ENCODE measurements around the gene ZFYVE28. TPM values are rescaled to one million over a fixed set of nuclear protein-coding genes. Genes with fewer than 3 reads are reported as not detected.

Gene ZFYVE28
- total RNA-seq, 1 donor from 2014 or later, result 5.1 TPM

DNA sequence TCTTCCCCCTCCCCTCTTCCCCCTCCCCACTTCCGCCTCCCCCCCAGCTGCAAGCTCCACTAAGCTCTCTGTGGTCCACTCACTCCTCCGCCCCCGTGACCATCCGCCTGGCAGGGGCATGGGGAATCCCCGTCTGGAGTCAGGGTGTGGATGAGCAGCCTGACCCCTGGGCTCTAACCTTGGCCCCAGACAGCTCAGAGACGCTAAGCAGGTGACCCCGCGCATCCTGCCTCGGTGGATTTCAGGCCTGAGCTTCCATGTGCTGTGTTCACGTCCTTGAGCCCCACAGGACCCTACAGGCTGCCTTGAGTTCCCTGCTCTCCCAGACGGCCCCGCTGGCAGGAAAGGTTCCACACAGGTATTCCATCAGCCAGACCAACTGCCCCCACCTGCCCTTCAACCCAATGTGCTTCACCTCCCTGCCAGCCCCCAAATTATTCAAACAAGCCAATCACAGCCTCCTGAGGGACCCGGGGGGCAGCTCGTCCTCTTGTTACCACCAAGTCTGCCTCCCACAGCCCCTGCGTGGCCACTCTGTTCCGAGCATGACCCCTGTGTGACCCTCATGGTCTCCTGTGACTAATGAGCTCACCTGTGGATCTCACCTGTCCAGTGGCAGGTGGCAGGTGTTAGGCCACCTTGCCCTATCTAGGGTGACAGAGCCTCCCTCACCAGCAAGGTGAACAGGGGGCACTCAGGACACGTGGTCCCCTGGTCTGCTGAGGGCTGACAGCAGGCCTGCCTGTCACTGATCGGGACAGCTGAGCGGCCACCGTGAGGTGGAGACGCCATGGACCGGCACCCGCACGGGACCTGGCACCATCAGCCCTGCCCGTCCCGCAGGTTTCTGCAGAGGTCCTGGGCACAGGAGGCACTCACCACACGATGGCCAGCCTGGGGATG is 83.4 kb downstream of the ZFYVE28 start:
- Mint-ChIP-seq H3K27ac (no peak overlapping the region), H3K4me1 (ENCODE audit: low read depth) (no peaks in the 10 kb centered on the region), H3K9me3 (no peaks in the 10 kb centered on the region), H3K36me3 (ENCODE audit: low read depth) (no peaks in the 10 kb centered on the region), H3K27me3 (ENCODE audit: insufficient read depth) (no peaks in the 10 kb centered on the region), H3K4me3 (no peak overlapping the region)
- no peak for DNase-seq (ENCODE audit: low spot score)
- intact Hi-C loops (cut with micrococcal nuclease), result loop anchor here (10.0 kb wide), 1 partner anchor 50 kb away; no protein-coding TSS in a partner anchor

DNA sequence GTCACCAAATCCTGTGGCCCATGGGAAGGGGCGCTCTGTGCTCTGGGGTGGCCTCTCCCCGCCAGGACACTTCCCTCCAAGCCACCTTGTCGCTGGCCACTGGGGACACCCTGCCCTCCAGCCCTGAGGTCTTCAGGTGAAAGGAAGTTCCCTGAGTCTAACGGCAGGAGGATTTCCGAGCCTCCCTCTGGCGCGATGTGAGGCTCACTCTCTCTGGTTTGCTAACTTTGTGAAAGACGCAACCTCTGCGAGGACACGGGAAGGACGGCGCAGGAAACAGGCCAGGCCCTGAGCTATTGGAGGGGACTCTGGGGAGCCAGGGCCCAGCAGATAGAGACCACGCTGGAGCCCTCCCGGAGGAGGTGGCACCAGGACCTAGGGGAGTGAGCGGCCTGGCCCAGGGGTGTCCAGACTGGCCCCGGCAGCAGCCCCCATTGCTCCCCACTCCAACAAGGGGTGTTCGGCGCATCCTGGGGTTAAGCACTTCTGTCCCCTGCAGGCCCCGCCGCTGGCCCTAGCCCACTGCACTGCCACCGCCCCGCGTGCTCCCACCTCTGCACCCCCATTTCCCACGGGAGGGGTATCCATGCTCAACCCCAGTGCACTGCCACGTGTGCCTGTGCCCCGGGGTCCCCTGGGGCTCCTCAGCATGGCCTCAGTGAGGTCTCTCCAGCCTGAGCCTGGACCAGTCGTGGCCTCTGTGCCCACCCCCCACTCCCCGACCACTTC is 84.4 kb downstream of the ZFYVE28 start:
- Mint-ChIP-seq H3K4me1 (ENCODE audit: low read depth) (no peaks in the 10 kb centered on the region), H3K4me3 (no peak overlapping the region), H3K9me3 (peaks cover 2% of the 10 kb centered on the region), H3K27ac (no peak overlapping the region), H3K27me3 (ENCODE audit: insufficient read depth) (no peaks in the 10 kb centered on the region), H3K36me3 (ENCODE audit: low read depth) (no peaks in the 10 kb centered on the region)
- intact Hi-C loops (cut with micrococcal nuclease), result loop anchor here (10.0 kb wide), 1 partner anchor 49 kb away; no protein-coding TSS in a partner anchor
- no peak for DNase-seq (ENCODE audit: low spot score)

DNA sequence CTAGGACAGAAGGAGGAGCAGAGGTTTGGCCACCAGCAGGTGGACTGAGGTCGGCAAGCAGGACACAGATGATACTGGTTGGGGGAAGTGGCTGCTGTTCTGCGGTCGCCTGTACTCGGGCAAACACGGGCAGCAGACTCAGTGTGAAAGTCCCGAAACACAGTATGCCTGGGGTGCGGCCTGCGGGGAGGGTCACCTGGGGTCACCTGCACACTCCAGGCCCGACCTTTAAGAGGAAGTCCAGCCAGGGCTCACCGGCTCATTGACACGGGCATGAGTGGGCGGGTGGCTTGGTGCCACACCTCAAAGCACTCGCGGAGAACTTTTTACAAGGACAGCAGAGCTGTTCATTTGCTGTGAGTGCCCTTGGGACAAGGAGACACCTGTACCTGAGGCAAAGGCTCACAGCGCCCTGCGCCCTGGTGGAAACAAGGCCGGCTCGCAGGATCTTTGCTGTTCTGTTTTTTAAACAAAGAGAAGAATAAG is 85.0 kb downstream of the ZFYVE28 start:
- Mint-ChIP-seq H3K36me3 (ENCODE audit: low read depth) (peaks cover 3% of the 10 kb centered on the region), H3K9me3 (peaks cover 6% of the 10 kb centered on the region), H3K27me3 (ENCODE audit: insufficient read depth) (no peaks in the 10 kb centered on the region), H3K4me3 (no peak overlapping the region), H3K4me1 (ENCODE audit: low read depth) (no peaks in the 10 kb centered on the region), H3K27ac (no peak overlapping the region)
- intact Hi-C loops (cut with micrococcal nuclease), result loop anchor here (10.0 kb wide), 1 partner anchor 49 kb away; no protein-coding TSS in a partner anchor
- DNase-seq (ENCODE audit: low spot score), result no peak

DNA sequence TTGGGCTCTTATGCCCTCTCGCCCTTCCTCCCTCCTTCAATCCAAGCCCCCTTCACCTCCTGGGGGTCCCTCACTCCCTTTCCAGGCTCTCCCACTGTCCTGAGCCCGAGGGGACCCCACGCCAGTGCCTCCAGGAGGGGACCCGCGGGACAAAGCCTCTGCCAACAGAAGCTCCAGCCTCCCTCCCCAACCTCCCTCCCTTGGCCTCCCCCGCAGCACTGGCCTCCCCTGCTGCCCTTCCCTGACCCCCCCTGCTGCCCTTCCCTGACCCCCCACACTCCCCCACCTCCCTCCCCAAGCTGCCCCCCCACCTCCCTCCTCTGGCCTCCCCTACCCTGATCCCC is 85.5 kb downstream of the ZFYVE28 start:
- Mint-ChIP-seq H3K4me3 (no peak overlapping the region), H3K27ac (no peak overlapping the region), H3K4me1 (ENCODE audit: low read depth) (no peaks in the 10 kb centered on the region), H3K36me3 (ENCODE audit: low read depth) (peaks cover 4% of the 10 kb centered on the region), H3K9me3 (peaks cover 9% of the 10 kb centered on the region), H3K27me3 (ENCODE audit: insufficient read depth) (no peaks in the 10 kb centered on the region)
- intact Hi-C loops (cut with micrococcal nuclease), result loop anchor here (10.0 kb wide), 1 partner anchor 48 kb away; no protein-coding TSS in a partner anchor
- no peak for DNase-seq (ENCODE audit: low spot score)

DNA sequence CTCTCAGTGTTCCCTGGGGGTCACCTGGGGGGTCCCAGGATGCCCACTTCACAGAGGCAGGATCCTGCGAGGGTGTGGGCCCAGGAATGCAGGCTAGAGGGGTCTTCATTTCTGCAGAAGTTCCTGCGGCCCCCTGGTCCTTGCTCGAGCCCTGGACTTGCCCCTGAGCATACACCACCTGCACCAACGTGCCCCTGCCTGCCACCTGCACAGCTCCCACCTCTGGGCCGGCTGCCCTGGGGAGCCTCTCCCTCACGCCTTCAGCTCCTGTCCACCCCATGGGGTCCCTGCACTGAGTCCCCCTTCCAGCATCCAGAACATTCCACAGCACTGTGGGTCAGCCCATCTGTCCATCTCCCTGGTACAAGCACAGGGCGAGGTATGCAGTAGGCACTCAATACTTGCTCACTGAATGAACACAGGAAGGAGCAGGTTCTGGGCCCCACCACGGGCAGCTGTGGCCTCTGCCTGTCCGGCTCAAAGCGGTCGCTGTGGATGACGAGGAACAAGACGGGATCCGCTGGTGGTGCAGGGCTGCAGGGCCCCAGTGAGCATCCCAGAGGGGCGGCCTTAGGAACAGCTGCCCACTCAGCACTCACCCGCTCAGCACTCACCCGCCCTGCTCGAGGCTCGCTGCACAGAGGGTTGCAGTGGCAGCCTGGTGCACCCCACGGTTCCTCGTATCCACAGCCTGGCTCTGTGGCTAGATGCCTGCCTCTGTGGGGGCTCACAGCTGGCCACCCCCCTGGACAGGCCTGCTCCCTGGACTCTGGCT is 86.1 kb downstream of the ZFYVE28 start:
- no peak overlapping the region for H3K4me3 Mint-ChIP-seq
- no peak for DNase-seq (ENCODE audit: low spot score)
- no peaks in the 10 kb centered on the region for H3K4me1 Mint-ChIP-seq (ENCODE audit: low read depth)
- peaks cover 4% of the 10 kb centered on the region for H3K36me3 Mint-ChIP-seq (ENCODE audit: low read depth)
- intact Hi-C loops (cut with micrococcal nuclease), result loop anchor here (10.0 kb wide), 1 partner anchor 48 kb away; no protein-coding TSS in a partner anchor
- peaks cover 3% of the 10 kb centered on the region for H3K27me3 Mint-ChIP-seq (ENCODE audit: insufficient read depth)
- peaks cover 14% of the 10 kb centered on the region for H3K9me3 Mint-ChIP-seq
- H3K27ac Mint-ChIP-seq, result no peak overlapping the region

DNA sequence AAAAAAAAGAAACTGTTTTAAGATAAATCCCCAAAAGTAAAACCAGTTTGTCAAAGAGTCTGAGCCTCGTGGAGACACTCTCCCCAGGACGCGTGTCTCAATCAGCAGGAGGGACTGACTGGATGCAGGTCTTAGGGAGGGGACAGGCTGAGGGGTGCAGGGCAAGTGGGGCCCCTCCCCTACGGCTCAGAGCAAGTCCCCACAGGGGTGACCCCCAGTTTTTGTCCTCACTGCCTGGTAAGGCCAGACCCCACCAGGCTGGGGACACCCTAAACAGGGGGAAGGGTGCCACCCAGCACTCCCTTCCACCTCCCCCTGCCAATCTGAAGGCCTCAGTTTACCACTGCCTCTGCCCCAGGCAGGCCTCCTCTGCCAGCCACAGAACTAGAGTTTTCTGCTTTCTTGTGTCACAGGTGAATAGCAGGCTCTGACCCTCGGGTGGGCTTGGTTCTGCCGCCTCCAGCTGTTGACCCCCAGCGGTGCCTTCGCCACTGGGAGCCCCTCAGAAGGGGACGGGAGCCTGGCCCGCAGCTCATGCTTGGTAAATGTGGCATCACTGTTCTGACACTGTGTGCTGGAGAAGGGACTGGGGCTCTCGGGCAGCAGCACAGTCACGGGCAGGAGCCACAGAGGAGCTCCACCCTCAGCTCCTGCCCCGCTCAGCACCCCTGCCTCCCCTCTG is 86.8 kb downstream of the ZFYVE28 start:
- Mint-ChIP-seq H3K9me3 (peaks cover 15% of the 10 kb centered on the region), H3K4me1 (ENCODE audit: low read depth) (no peaks in the 10 kb centered on the region), H3K4me3 (no peak overlapping the region), H3K36me3 (ENCODE audit: low read depth) (peaks cover 5% of the 10 kb centered on the region), H3K27me3 (ENCODE audit: insufficient read depth) (peaks cover 3% of the 10 kb centered on the region), H3K27ac (no peak overlapping the region)
- intact Hi-C loops (cut with micrococcal nuclease), result loop anchor here (10.0 kb wide), 1 partner anchor 47 kb away; no protein-coding TSS in a partner anchor
- DNase-seq (ENCODE audit: low spot score), result no peak

DNA sequence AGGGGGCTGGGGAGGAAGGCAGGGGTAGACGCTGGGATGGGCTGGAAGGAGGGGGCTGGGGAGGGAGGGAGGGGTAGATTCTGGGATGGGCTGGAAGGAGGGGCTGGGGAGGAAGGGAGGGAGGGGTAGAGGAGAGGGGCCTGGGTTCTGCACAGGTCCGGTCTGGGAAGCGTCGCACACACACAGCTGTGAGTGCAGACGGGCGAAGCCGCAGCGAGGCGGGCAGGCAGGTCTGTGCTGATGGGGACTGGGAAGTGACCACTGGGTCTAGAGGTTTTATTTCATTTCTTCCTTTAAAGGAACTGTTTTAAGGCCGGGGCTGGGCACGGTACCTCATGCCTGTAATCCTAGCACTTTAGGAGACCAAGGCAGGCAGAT is 87.4 kb downstream of the ZFYVE28 start:
- peaks cover 6% of the 10 kb centered on the region for H3K36me3 Mint-ChIP-seq (ENCODE audit: low read depth)
- no peaks in the 10 kb centered on the region for H3K4me1 Mint-ChIP-seq (ENCODE audit: low read depth)
- intact Hi-C loops (cut with micrococcal nuclease), result loop anchor here (10.0 kb wide), 1 partner anchor 46 kb away; no protein-coding TSS in a partner anchor
- no peak overlapping the region for H3K4me3 Mint-ChIP-seq
- peaks cover 3% of the 10 kb centered on the region for H3K27me3 Mint-ChIP-seq (ENCODE audit: insufficient read depth)
- DNase-seq (ENCODE audit: low spot score), result no peak
- peaks cover 15% of the 10 kb centered on the region for H3K9me3 Mint-ChIP-seq
- no peak overlapping the region for H3K27ac Mint-ChIP-seq

DNA sequence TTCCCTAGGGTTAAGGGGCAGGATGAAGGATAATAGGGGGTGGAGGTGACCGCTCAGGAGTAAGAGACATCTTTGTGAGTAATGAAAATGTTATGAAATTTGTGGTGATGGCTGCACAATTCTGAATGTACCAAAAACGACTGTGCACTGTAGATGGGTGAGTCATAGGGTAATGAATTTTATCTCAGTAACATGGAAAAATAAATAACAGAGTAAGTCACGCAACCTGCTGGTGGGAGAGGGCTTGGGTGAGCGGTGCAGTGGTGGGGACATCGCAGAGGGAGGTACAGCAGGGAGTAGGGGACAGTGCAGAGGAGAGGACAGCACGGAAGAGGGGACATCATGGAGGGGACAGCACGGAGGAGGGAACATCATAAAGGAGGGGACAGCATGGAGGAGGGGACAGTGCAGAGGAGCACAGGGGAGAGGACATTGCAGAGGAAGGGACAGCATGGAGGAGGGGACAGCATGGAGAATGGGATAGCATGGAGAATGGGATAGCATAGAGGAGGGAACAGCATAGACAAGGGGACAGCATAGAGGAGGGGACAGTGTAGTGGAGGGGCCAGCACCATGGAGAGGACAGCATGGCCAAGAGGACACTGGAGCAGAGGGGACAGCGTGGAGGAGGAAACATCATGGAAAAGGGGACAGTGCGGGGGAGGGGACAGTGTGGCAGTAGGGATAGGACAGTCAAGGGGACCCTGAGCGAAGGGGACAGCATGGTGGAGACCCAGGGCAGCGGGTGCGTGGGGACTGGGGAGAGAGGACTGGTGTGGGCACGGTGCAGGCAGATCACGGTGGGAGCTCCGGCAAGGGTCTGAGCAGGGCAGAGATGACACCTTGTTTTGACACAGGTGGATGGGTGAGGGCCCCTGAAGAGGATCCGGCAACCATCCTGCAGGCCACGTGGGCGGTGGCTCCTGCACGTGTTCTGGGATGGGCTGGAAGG is 88.1 kb downstream of the ZFYVE28 start:
- intact Hi-C loops (cut with micrococcal nuclease), result loop anchor here (10.0 kb wide), 1 partner anchor 46 kb away; no protein-coding TSS in a partner anchor
- no peaks in the 10 kb centered on the region for H3K4me1 Mint-ChIP-seq (ENCODE audit: low read depth)
- no peak overlapping the region for H3K27ac Mint-ChIP-seq
- peaks cover 3% of the 10 kb centered on the region for H3K27me3 Mint-ChIP-seq (ENCODE audit: insufficient read depth)
- H3K36me3 Mint-ChIP-seq (ENCODE audit: low read depth), result peaks cover 6% of the 10 kb centered on the region
- H3K4me3 Mint-ChIP-seq, result no peak overlapping the region
- peaks cover 15% of the 10 kb centered on the region for H3K9me3 Mint-ChIP-seq
- DNase-seq (ENCODE audit: low spot score), result no peak

DNA sequence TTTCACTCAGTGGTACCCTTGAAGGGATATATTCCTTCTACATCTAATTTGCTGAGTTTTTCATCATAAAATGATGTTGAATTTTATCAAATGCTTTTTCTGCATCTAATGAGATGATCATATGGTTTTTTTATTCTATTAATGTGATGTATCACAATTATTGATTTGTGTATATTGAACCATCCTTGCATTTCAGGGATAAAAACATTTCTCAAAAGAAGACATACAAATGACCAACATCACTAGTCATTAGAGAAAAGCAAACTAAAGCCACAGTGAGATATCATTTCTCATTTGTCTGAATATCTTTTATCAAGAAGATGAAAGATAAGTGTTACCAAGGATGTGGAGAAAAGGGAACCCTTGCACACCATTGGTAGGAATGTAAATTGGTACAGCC is 90.9 kb downstream of the ZFYVE28 start:
- H3K27ac Mint-ChIP-seq, result no peak overlapping the region

DNA sequence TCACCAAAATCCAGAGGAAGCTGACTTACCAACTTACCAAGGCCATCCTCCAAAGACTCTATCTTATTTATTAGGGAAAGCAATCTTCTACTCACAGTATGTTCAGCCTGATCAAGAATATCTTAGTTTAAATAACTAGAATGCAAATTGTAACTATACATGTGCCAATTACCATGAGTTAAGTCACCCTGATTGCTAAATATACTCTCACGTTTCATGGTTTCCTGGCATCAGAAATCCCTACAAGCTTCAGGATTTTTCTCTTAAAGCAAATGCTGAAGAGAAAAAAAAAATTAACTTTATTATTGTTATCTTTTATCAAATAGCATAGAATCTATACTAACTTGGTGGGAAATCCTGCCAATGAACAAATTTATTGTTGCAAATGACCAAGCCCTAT is 93.6 kb downstream of the ZFYVE28 start:
- H3K36me3 Mint-ChIP-seq (ENCODE audit: low read depth), result peaks cover 6% of the 10 kb centered on the region
- H3K27ac Mint-ChIP-seq, result no peak overlapping the region
- no peak for DNase-seq (ENCODE audit: low spot score)
- peaks cover 3% of the 10 kb centered on the region for H3K27me3 Mint-ChIP-seq (ENCODE audit: insufficient read depth)
- H3K4me3 Mint-ChIP-seq, result no peak overlapping the region
- H3K4me1 Mint-ChIP-seq (ENCODE audit: low read depth), result no peaks in the 10 kb centered on the region
- intact Hi-C loops (cut with micrococcal nuclease), result no loop called here
- H3K9me3 Mint-ChIP-seq, result peaks cover 19% of the 10 kb centered on the region

More for the DNA sequence above, 90.9 kb downstream of the ZFYVE28 start:
- DNase-seq (ENCODE audit: low spot score), result no peak
- Mint-ChIP-seq H3K27me3 (ENCODE audit: insufficient read depth) (peaks cover 3% of the 10 kb centered on the region), H3K36me3 (ENCODE audit: low read depth) (peaks cover 6% of the 10 kb centered on the region), H3K4me1 (ENCODE audit: low read depth) (no peaks in the 10 kb centered on the region), H3K9me3 (peaks cover 19% of the 10 kb centered on the region), H3K4me3 (no peak overlapping the region)
- intact Hi-C loops (cut with micrococcal nuclease), result no loop called here

DNA sequence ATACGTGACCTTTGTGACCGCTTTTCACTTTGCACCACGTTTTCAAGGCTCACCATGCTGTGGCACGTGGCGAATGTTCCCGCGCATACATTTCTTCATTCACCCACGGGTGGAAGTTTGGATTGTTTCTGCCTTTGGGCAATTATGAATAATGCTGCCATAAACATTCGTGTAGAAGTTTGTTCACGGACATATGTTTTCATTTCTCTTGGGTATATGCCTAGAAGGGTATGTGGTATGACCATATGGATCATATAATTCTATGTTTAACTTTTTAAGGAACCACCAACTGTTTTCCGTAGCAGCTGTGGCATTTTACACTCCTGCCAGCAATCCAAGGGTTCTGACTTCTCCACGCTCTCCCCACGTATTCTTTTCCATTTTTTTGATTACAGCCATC is 95.6 kb downstream of the ZFYVE28 start:
- H3K27me3 Mint-ChIP-seq (ENCODE audit: insufficient read depth), result peaks cover 3% of the 10 kb centered on the region
- H3K4me1 Mint-ChIP-seq (ENCODE audit: low read depth), result no peaks in the 10 kb centered on the region
- peaks cover 2% of the 10 kb centered on the region for H3K36me3 Mint-ChIP-seq (ENCODE audit: low read depth)
- no peak overlapping the region for H3K4me3 Mint-ChIP-seq
- intact Hi-C loops (cut with micrococcal nuclease), result no loop called here
- DNase-seq (ENCODE audit: low spot score), result no peak
- H3K9me3 Mint-ChIP-seq, result peaks cover 9% of the 10 kb centered on the region
- H3K27ac Mint-ChIP-seq, result no peak overlapping the region

Measured in activated T-helper 1 cell treated with anti-CD3 and anti-CD28 coated beads, Interleukin-12 subunit alpha, Interleukin-12 subunit beta, Interleukin-2, Interleukin-4 antibody, amounts not matched to agents 30 ng/mL and 10 ng/mL and 1 ng/mL, durations not matched to agents 14 hours and 24 hours and 36 hours (primary cell).